ENCODE data around the gene GLUL.

DNA sequence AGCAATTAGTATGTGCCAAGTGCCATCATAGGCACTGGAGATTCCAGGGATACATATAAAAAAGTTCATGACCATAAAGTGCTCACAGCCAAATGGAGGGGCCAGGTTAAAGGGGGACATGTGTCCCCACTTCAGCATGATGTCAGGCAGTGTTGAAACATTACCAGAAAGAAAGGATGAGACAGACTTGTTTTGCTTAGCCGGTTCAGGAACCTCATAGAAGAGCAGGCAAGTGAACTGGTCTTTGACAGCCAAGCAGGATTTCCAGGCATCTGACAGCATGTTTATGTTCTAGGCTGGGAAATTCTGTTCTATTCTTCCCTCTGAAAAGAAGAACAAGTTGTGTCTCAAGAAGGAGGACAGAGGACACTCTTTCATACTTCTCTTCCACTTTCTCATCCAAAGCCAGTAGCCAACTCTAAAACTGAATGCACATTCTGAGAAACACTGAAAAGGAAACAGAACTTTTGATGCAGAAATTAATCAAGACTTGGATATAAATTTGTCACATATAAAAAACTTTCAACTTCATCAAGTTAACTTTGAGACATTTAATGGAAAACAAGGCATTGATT, 39.7 kb downstream of the GLUL start:
- TF ChIP-seq, protein P1, sequence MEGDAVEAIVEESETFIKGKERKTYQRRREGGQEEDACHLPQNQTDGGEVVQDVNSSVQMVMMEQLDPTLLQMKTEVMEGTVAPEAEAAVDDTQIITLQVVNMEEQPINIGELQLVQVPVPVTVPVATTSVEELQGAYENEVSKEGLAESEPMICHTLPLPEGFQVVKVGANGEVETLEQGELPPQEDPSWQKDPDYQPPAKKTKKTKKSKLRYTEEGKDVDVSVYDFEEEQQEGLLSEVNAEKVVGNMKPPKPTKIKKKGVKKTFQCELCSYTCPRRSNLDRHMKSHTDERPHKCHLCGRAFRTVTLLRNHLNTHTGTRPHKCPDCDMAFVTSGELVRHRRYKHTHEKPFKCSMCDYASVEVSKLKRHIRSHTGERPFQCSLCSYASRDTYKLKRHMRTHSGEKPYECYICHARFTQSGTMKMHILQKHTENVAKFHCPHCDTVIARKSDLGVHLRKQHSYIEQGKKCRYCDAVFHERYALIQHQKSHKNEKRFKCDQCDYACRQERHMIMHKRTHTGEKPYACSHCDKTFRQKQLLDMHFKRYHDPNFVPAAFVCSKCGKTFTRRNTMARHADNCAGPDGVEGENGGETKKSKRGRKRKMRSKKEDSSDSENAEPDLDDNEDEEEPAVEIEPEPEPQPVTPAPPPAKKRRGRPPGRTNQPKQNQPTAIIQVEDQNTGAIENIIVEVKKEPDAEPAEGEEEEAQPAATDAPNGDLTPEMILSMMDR (IDR thresholded peaks at IDR 0.05), result no peak
- no peak for TF ChIP-seq POLR2A (IDR thresholded peaks at IDR 0.05)
